Measurements from ENCODE around the gene ATP13A1.
"Not testable (repeated sequence)": the region's sequence is repeated elsewhere in the genome, so short reads cannot be mapped to it uniquely, and the experiment has no call there.

The ATP13A1 gene

GRCh38 chr19:19686580-19686979, 23.1 kb upstream of the ATP13A1 start:
- no peak overlapping the region for H3K4me3 ChIP-seq (ENCODE audit: low read length)
- H3K4me1 ChIP-seq (ENCODE audit: control insufficient read depth, insufficient read depth, low read length): no peaks in the 10 kb centered on the region
- H3K27me3 ChIP-seq (ENCODE audit: control insufficient read depth, insufficient read depth, low read length): no peaks in the 10 kb centered on the region
- peaks cover under 1% of the 10 kb centered on the region for H3K36me3 ChIP-seq (ENCODE audit: insufficient read depth, low read length)
- H3K4me2 ChIP-seq (ENCODE audit: low read length): no peak overlapping the region
- no peak overlapping the region for H3K9ac ChIP-seq (ENCODE audit: low read depth, low read length)
- H3K9me3 ChIP-seq (replicated peaks; ENCODE audit: low read length): no peaks in the 10 kb centered on the region

- not testable (repeated sequence) for H3K4me1 ChIP-seq (ENCODE audit: control insufficient read depth, insufficient read depth, low read length); H3K9ac ChIP-seq (ENCODE audit: low read depth, low read length); H3K9me3 ChIP-seq (replicated peaks; ENCODE audit: low read length); H3K4me2 ChIP-seq (ENCODE audit: low read length); H3K36me3 ChIP-seq (ENCODE audit: insufficient read depth, low read length); H3K4me3 ChIP-seq (ENCODE audit: low read length); H3K27me3 ChIP-seq (ENCODE audit: control insufficient read depth, insufficient read depth, low read length)
Measured at GRCh38 chr19:19686119-19686518, 22.6 kb upstream of the ATP13A1 start.

- peaks cover 16% of the 10 kb centered on the region for H3K9me3 ChIP-seq (replicated peaks; ENCODE audit: low read length)
- H3K27me3 ChIP-seq (ENCODE audit: control insufficient read depth, insufficient read depth, low read length): no peaks in the 10 kb centered on the region
- H3K36me3 ChIP-seq (ENCODE audit: insufficient read depth, low read length): peaks cover 49% of the 10 kb centered on the region
- no peak overlapping the region for H3K9ac ChIP-seq (ENCODE audit: low read depth, low read length)
- H3K4me1 ChIP-seq (ENCODE audit: control insufficient read depth, insufficient read depth, low read length): no peaks in the 10 kb centered on the region
- H3K4me3 ChIP-seq (ENCODE audit: low read length): no peak overlapping the region
- no peak overlapping the region for H3K4me2 ChIP-seq (ENCODE audit: low read length)
Measured at GRCh38 chr19:19679176-19680073, 15.9 kb upstream of the ATP13A1 start.

- H3K4me2 ChIP-seq (ENCODE audit: low read length): no peak overlapping the region
- no peaks in the 10 kb centered on the region for H3K27me3 ChIP-seq (ENCODE audit: control insufficient read depth, insufficient read depth, low read length)
- H3K9ac ChIP-seq (ENCODE audit: low read depth, low read length): no peak overlapping the region
- no peaks in the 10 kb centered on the region for H3K4me1 ChIP-seq (ENCODE audit: control insufficient read depth, insufficient read depth, low read length)
- peaks cover 16% of the 10 kb centered on the region for H3K9me3 ChIP-seq (replicated peaks; ENCODE audit: low read length)
- peaks cover 49% of the 10 kb centered on the region for H3K36me3 ChIP-seq (ENCODE audit: insufficient read depth, low read length)
- H3K4me3 ChIP-seq (ENCODE audit: low read length): no peak overlapping the region
Measured at GRCh38 chr19:19677579-19677978, 14.1 kb upstream of the ATP13A1 start.

- Histone ChIP-seq H3K27me3 (ENCODE audit: control insufficient read depth, insufficient read depth, low read length) (no peaks in the 10 kb centered on the region), H3K4me1 (ENCODE audit: control insufficient read depth, insufficient read depth, low read length) (peaks cover 5% of the 10 kb centered on the region), H3K9ac (ENCODE audit: low read depth, low read length) (no peak overlapping the region), H3K9me3 (replicated peaks; ENCODE audit: low read length) (peaks cover 7% of the 10 kb centered on the region), H3K36me3 (ENCODE audit: insufficient read depth, low read length) (peaks cover 34% of the 10 kb centered on the region), H3K4me2 (ENCODE audit: low read length) (no peak overlapping the region), H3K4me3 (ENCODE audit: low read length) (no peak overlapping the region)
Measured at GRCh38 chr19:19674315-19674714, 10.8 kb upstream of the ATP13A1 start.

- Histone ChIP-seq H3K4me1 (ENCODE audit: control insufficient read depth, insufficient read depth, low read length) (peaks cover 8% of the 10 kb centered on the region), H3K4me2 (ENCODE audit: low read length) (no peak overlapping the region), H3K27me3 (ENCODE audit: control insufficient read depth, insufficient read depth, low read length) (no peaks in the 10 kb centered on the region), H3K9me3 (replicated peaks; ENCODE audit: low read length) (no peaks in the 10 kb centered on the region), H3K36me3 (ENCODE audit: insufficient read depth, low read length) (peaks cover 19% of the 10 kb centered on the region), H3K9ac (ENCODE audit: low read depth, low read length) (no peak overlapping the region), H3K4me3 (ENCODE audit: low read length) (no peak overlapping the region)
Measured at GRCh38 chr19:19672816-19673215, 9.3 kb upstream of the ATP13A1 start.

- Histone ChIP-seq H3K4me3 (ENCODE audit: low read length) (peak overlapping the region; percentile 90), H3K36me3 (ENCODE audit: insufficient read depth, low read length) (no peaks in the 10 kb centered on the region), H3K4me1 (ENCODE audit: control insufficient read depth, insufficient read depth, low read length) (peaks cover 8% of the 10 kb centered on the region), H3K27me3 (ENCODE audit: control insufficient read depth, insufficient read depth, low read length) (no peaks in the 10 kb centered on the region), H3K9ac (ENCODE audit: low read depth, low read length) (no peak overlapping the region), H3K9me3 (replicated peaks; ENCODE audit: low read length) (no peaks in the 10 kb centered on the region), H3K4me2 (ENCODE audit: low read length) (peak overlapping the region; percentile 91)
Measured at GRCh38 chr19:19670070-19670551, 6.6 kb upstream of the ATP13A1 start.

GRCh38 chr19:19668230-19669012, 4.9 kb upstream of the ATP13A1 start, which contains the start of gene ZNF101:
TSS of gene ZNF101 (plus strand) at chr19:19668839. CDS start at chr19:19668964, 125 bp downstream.
- Histone ChIP-seq H3K9me3 (replicated peaks; ENCODE audit: low read length) (no peaks in the 10 kb centered on the region), H3K4me2 (ENCODE audit: low read length) (peak within 1 kb of the TSS; percentile 91), H3K4me1 (ENCODE audit: control insufficient read depth, insufficient read depth, low read length) (peaks cover 8% of the 10 kb centered on the region), H3K27me3 (ENCODE audit: control insufficient read depth, insufficient read depth, low read length) (no peaks in the 10 kb centered on the region), H3K36me3 (ENCODE audit: insufficient read depth, low read length) (no peaks in the 10 kb centered on the region), H3K4me3 (ENCODE audit: low read length) (peak within 1 kb of the TSS; percentile 90), H3K9ac (ENCODE audit: low read depth, low read length) (peak within 1 kb of the TSS; percentile 98)

GRCh38 chr19:19665420-19665948, 2.0 kb upstream of the ATP13A1 start:
- H3K9me3 ChIP-seq (replicated peaks; ENCODE audit: low read length); H3K9ac ChIP-seq (ENCODE audit: low read depth, low read length); H3K4me2 ChIP-seq (ENCODE audit: low read length); H3K4me3 ChIP-seq (ENCODE audit: low read length); H3K36me3 ChIP-seq (ENCODE audit: insufficient read depth, low read length); H3K27me3 ChIP-seq (ENCODE audit: control insufficient read depth, insufficient read depth, low read length): not testable (repeated sequence)
- peaks cover 26% of the 10 kb centered on the region for H3K4me1 ChIP-seq (ENCODE audit: control insufficient read depth, insufficient read depth, low read length)

GRCh38 chr19:19662871-19663255, 613 bp downstream of the ATP13A1 start:
- Histone ChIP-seq H3K4me1 (ENCODE audit: control insufficient read depth, insufficient read depth, low read length) (peaks cover 18% of the 10 kb centered on the region), H3K4me3 (ENCODE audit: low read length) (peak overlapping the region; percentile 94), H3K9ac (ENCODE audit: low read depth, low read length) (peak overlapping the region; percentile 93), H3K9me3 (replicated peaks; ENCODE audit: low read length) (no peaks in the 10 kb centered on the region), H3K4me2 (ENCODE audit: low read length) (peak overlapping the region; percentile 89), H3K36me3 (ENCODE audit: insufficient read depth, low read length) (peaks cover 14% of the 10 kb centered on the region), H3K27me3 (ENCODE audit: control insufficient read depth, insufficient read depth, low read length) (no peaks in the 10 kb centered on the region)

- peak overlapping the region; percentile 89 for H3K4me2 ChIP-seq (ENCODE audit: low read length)
- H3K4me1 ChIP-seq (ENCODE audit: control insufficient read depth, insufficient read depth, low read length): peaks cover 18% of the 10 kb centered on the region
- H3K27me3 ChIP-seq (ENCODE audit: control insufficient read depth, insufficient read depth, low read length): no peaks in the 10 kb centered on the region
- H3K4me3 ChIP-seq (ENCODE audit: low read length): peak overlapping the region; percentile 94
- peak overlapping the region; percentile 93 for H3K9ac ChIP-seq (ENCODE audit: low read depth, low read length)
- peaks cover 17% of the 10 kb centered on the region for H3K36me3 ChIP-seq (ENCODE audit: insufficient read depth, low read length)
- no peaks in the 10 kb centered on the region for H3K9me3 ChIP-seq (replicated peaks; ENCODE audit: low read length)
Measured at GRCh38 chr19:19662344-19662743, 1.1 kb downstream of the ATP13A1 start.

Data from skeletal muscle satellite cell (primary cell).